Fibroblast of peridontal ligament (primary cell): Measurements from ENCODE around the gene SVOPL.

Experiments
- DNase-seq: peaks from one replicate; pipeline ENCODE4 v3.0.0-alpha.2; 2010; ENCODE audit errors: extremely low read depth

SVOPL gene

DNA sequence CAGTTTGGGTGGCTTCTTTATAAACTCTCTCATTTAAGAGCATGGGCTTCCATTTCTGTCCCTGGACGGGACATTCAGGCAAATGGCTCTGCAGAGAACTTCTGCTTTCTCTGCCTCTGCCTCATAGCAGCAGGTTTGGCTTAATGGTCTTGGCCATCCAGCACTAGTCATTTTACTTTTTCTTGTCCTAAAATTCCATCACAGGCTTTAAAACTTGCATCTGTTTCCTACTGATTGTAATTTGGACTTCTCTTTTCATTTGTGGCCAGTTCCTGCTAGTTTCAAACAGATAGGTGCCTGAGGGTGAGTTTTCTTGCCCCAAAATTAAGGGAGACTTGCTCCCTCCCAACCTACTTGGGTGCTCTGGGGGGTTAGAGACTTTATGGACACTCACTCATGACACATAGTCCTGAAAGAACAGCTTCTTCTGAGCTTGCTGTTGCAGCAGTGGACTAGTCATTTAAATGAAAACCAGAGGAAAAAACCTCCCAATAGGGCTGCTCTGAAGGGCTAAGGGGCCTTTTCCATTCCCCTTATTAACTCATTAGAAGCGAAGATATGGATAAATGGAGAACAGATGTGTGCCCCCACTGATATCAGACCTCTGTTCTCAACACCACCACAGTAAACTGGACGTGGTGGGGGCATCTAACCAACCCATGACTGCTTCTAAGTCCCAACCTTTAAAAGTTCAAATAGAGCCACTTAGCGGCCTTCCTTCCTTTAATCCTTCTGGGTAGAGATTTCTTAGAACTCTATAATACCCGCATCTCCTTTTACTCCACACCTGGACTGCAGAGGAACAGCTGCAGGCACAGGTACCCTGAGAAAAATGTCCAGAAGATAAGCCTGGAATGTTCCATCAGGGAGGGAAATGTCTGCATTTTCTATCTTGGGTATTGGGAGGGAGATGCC lies 38.8 kb downstream of the SVOPL start:
- no peak for DNase-seq

DNA sequence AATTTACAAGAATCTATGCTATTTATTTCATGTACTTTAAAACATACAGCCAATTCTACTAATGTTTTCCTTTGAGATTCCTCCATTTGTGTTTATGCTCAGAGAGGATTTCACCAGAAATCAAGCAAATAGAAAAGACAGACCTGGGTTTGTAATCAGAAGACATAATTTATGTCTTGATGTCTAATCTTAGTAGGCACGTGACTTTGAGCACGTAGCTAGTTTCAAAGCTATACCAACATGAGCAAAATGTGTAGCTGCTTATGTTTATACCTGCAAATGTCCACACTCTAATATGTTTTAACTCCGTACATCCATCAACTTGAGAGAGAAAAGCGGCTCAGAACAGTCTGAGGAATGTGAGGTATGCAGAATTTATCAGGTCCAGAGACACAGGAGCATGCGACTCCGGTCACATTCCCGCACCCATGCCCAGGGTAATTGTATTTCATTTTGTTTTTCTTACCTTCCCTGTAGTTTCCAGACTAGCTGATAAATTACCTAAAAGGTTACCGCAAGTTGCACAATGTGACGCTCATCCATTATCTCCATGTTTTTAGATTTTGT lies 40.0 kb downstream of the SVOPL start:
- DNase-seq, result no peak

DNA sequence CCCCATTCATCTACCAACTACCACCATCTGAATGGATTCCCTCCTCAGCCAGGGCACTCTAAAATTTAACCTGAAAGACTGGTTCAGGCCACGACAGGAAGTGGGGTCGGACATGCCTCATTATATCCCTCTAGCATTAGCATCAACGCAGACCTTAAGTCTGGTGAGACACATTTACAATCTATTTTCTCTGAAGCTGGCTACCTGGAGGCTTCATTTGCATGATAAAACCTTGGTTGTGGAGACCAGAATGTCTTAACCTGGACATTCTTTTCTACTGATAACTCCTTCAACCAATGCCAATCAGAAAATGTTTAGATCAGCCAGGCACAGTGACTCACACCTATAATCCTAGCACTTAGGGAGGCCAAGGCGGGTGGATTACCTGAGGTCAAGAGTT lies 42.3 kb downstream of the SVOPL start:
- no peak for DNase-seq

DNA sequence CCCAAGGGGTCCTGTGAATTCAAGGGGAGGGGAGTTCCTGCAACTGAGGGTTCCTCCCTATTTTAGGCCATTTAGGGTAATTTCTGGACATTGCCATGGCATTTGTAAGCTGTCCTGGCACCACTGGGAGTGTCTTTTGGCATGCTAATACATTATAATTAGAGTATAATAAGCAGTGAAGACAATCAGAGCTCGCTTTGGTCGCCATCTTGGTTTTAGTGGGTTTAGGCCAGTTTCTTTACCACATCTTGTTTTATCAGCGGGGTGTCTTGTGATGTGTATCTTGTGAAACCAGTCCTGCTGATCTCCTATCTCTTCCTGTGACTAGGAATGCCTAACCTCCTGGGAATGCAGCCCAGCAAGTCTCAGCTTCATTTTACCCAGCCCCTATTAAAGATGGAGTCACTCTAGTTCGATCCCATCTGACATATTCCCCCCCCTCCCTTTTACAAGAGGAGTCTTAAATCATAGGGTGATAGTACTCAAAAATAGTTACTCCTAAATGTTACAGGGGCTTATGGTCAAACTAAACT lies 43.2 kb downstream of the SVOPL start:
- no peak for DNase-seq

DNA sequence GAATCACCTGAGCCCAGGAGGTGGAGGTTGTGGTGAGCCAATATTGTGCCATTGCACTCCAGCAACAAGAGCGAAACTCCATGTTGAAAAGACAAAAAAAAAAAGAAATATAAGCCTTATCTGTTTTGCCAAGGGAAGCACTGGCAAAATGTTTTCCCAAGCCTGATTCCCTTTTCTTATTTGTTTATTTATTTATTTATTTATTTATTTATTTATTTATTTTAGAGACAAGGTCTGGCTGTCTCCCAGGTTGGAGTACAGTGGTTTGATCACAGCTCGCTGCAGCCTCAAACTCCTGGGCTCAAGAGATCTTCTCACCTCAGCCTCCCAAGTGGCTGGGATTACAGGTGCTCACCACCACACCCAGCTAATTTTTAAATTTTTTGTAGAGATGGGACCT lies 44.2 kb downstream of the SVOPL start:
- DNase-seq, result no peak

DNA sequence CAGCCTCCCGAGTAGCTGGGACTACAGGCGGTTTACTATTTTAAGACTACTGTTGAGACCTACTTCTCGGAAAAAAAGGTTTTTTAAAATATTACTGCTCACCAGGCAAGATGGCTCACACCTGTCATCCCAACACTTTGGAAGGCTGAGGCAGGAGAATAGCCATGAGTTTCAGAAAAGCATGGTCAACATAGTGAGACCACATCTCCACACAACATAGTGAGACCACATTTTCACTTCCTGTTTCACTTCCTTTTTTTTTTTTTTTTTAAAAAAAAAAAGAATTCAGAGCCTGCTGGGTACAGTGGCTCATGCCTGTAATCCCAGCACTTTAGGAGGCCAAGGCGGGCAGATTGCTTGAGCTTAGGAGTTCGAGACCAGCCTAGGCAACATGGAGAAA lies 46.5 kb downstream of the SVOPL start:
- no peak for DNase-seq

DNA sequence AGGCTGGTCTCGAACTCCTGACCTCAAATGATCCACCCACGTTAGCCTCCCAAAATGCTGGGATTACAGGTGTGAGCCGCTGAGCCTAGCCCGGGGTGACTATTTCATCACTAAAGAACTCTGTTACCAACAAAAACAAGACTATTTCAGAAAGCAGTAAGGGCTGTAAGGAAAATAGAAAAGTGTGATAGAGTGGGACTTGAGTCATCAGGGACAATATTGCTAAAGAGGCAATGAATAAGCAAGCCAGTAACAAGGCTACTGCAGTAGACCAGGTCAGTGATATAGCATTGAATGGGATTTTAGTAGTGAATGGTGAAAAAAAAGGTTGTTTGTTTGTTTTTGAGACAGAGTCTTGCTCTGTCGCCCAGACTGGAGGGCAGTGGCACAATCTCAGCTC lies 51.7 kb downstream of the SVOPL start:
- DNase-seq, result no peak

DNA sequence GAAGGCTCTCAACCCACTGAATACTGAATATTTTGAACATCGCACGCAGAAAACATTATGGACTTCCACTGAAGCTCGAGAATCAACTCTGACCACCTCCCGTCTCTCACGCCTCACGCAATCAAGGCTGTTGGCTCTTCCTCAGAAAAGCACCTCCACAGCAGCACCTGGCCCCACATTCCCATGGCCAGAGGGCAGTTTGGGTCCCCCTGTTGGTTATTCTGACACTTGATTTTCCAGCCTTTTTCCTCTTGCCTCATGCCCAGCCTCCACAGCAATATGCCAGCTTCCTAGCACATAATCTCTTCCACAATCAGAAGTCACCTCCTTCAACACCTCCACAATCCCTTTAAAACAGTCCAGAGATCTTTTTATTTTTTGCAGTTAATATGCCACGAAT lies 55.9 kb downstream of the SVOPL start:
- no peak for DNase-seq

DNA sequence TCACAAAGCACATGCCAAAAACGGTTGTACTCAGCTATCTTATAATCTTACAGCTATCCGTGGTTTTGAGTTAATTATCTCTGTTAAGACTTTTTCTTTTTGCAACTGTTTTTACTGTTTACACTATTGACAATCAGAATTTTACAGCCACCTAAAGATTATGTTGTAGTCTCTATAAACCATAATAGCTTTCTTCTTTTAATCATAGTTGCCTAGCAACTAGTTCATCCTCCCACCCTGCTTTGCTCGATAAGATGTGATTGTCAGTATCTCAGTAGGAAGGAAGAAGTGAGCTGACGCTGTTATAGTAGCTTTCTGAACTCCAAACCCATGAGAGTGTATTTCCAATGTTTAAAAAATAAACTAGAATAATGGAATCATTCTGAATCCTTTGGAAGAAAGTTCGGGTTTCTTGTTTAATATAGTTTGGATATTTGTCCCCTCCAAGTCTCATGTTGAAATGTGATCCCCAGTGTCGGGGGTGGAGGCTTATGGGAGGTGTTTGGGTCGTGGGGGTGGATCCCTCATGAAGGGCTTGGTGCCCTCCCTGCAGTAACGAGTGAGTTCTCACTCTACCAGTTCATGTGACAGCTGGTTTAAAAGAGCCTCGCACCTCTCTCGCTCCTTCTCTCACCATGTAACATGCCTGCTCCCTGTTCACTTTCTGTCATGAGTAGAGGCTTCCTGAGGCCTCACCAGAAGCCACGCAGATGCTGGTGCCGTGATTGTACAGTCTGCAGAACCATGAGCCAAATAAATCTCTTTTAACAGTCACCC lies 68.1 kb downstream of the SVOPL start:
- DNase-seq, result no peak

DNA sequence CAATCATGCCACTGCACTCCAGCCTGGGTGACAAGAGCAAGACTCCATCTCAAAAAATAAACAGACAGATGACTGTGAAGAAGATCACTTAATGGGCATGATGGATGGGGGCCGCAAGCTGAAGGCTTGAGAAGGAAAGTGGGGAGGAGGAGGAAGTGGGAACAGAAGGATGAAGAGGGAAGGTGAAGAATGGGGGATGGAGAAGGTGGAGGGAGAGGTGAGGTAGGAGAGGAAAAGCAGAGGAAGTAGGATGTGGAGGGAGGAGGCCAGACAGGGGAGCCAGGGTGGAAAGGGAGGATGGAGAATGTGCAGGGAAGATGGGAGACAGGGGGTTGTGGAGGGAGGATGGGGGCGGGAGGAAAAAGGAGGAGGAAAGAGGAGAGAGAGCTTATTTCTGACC lies 68.8 kb downstream of the SVOPL start:
- DNase-seq, result no peak

DNA sequence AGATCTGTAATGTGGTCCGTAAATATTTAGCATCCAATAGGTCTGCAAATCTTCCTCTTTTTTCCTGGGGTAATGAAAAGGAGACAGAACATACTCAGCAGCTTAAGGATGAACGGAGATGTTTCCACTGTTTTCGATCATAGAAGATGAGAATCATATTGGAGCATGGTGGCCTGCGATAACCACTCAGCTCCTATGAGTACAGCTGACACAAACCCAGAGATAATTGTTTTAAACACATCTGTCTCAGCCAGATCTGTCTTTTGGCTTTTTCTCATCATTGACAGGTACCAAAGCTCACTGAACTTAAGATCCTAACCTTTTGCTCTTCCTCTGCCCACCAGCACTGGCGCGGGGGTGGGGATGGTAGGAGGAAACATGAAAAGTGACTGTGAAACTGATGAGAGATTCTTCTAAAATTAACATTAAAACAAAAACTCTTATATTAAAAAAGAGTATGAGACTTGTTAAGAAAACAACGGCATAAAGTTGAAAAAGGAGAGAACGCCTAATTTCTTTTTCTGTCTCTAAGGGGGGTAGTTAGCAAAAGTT lies 71.0 kb downstream of the SVOPL start:
- no peak for DNase-seq

DNA sequence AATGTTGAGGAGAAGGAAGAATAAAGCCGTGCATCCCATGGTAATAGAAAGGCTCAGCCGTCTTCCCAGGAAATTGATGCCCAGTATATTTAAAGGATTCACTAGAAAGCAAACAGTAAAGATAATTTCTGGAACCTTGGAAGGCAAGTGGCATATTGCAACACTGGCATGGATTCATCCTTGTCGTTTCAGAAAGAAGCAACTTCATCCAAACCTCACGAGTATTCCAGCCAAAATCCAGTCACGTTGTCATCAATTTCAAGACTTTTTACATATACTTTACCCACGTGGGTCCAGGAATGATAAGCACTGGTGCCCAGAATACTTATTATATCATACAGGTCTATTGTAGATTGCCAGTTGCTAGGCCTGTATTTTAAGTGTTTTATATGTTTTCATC lies 73.8 kb downstream of the SVOPL start:
- no peak for DNase-seq

DNA sequence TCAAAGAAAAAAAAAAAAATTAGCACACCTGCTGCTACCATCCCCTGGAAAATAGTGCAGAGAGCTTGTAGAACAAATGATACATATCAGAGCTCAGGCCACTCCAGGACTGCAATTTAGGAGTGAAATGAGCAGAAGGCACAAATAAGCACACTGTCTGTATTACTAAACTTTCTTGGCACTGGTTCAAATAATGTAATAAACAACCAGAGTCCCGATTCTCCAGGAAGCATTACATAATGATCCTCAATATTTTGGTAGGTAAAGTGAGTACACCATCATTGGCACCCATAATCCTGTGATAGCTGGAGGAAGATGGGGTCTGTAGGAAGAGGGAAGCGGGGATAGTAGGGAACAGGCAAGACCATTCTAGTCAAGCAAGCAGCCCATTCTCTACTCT lies 74.3 kb downstream of the SVOPL start:
- DNase-seq, result no peak

DNA sequence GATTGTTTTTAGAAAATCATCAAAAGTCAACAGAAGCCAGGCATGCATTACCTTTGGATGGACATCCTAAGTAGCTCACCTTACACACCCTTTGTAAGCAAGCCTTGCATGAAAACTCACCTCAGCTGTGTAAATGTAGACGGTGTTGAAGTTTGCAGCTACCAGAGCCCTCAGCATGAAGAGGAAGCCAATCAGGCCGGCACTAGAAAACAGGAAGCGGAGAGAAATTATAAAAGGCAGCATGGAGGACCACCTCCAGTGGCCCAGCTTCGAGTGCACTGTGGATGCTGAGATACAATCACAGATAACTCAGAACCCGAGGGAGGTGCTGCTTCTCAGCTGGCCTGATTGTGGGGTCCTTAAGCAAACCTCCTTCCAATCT lies 75.3 kb downstream of the SVOPL start:
- DNase-seq, result no peak

DNA sequence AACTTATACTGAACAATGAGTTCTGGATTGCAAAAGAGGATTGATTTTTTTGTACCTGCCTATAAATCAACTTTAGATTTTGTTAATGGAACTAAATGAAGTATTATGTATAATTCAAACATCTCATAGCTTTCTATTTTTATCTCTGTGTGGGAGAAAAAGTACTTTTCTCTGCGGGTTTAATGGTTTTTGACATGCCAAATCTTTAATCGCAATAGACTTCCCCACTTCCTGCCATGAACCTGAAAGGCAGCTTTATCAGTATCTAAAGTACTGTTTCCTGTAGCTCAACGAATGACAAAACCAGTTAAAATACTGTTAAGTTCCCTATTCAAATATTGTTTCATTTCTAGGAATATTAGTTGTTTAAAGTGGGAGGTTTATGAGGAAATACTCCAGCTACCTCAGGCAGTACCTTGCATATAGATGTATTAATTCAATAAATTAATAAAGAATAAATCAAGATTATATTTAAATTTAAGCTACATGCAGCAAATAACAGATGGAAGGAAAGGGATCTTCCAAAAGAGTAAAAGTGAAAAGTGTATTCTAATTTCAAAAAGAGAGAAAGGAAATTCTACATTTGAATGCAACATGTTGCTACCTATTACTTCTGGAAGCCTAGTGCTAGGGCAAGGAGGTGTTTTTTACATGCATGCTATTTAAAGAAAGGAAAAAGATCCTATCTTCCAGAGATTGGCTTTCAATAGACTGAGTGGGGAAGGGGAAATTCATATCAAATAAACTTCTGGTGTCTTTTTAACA lies 75.9 kb downstream of the SVOPL start:
- DNase-seq, result no peak

DNA sequence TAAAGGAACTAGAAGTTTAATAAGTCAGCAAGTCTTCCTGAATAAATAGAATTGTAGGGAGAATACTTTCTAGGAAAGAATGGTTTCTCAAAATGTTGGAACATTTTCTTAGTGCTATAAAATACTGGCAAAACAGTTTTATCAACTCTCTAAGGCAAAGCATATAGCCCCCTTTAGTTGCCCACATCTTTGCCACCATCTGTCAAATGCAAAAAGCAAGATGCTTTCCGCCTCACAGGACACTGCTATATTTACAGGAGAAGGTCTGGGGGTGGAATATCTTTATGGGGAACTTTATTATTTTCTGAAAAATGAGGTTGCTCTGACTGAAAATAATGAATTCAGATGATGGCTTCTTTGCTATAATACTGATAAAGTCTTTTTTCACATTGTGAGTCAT lies 78.3 kb downstream of the SVOPL start:
- no peak for DNase-seq

DNA sequence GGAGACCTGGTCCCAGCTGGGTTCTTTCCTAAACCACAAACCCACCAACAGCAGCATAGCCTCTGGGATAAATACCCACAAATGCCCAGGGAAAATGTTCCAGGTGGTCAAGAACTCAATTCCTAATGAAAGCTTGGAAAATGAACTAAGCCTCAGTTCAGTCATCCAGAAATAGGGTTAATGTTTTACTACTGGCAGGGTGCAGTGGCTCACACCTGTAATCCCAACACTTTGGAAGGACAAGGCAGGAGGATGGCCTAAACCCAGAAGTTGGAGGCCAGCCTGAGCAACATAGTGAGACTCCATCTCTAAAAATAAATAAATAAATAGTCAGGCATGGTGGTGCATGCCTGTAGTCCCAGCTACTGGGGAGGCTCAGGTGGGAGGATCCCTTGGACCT lies 82.2 kb downstream of the SVOPL start:
- DNase-seq, result no peak

DNA sequence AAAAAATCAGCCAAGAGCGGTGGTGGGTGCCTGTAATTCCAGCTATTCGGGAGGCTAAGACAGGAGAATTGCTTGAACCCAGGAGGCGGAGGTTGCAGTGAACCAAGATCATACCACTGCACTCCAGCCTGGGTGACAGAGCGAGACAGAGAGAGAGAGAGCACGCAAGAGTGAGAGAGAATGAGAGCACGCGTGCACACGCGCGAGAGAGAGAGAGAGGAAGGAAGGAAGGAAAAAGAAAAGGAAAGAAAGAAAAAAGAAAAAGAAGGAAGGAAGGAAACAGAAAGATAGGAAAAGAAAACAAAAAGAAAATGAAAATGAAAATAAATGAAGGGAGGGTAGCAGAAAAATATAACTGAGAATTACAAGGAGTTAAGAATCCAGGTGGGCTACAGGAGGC lies 82.7 kb downstream of the SVOPL start:
- no peak for DNase-seq

DNA sequence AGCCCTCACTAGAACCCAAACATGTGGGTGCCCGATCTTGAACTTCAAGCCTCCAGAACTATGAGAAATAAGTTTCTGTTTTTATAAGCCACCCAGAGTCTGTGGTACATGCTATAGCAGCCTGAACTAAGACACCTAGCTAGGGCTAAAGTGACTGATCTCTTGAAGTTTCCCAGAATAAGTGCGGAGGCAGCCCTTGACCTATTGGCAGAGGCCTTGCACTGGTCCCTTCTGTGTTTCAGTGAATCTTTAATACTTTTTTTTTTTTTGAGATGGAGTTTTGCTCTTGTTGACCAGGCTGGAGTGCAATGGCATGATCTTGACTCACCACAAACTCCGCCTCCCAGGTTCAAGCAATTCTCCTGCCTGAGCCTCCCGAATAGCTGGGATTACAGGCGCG lies 85.1 kb downstream of the SVOPL start:
- no peak for DNase-seq

DNA sequence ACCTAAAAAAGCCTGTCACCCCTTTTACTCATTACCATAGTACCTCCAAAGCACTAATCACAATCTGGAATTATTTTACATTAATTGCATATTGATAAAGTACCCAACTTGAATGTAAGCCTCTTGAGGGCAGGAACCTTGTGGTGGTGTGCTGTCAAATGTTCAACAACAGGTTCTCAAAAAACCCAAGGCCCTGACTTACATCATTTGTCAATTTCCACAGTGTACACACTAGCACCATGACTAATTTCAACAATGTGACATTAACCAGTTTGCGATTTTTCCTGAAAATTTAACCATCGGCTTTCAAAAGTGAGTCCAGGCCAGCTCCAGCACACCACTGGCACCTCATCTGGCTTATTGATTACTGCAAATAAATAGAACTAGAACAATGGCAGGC lies 87.5 kb downstream of the SVOPL start:
- DNase-seq, result no peak

DNA sequence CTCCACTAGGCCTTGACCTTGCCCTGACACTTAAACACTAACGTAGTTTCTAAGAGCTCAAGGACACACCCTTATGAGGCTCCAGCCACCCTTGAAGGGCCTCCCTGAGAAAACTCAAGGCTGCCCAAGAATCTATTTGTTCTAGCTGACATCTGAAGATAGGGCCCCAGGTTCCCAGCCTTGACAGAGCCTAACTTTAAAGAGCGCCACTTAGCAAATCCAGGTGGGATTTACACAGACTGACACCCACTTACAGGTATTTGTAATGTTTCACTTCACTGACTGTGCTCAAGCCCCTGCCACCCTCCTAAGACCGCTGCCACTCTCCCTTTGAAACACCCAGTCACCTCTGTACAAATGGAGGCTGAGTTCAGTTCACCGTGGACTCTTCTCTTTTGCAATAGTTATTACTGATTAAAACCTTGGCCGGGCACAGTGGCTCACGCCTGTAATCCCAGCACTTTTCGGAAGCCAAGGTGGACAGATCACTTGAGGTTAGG lies 90.4 kb downstream of the SVOPL start:
- no peak for DNase-seq
